DMS114 treated with DMSO at 0.1 percent for 48 hours (cell line): ENCODE results near the gene ARID2.

ENCODE experiments used
- DNase-seq: peaks from one replicate; lab custom pipeline; 2025; ENCODE audit not compliant: unreplicated experiment; lab: John Stamatoyannopoulos, UW

Gene ARID2, protein sequence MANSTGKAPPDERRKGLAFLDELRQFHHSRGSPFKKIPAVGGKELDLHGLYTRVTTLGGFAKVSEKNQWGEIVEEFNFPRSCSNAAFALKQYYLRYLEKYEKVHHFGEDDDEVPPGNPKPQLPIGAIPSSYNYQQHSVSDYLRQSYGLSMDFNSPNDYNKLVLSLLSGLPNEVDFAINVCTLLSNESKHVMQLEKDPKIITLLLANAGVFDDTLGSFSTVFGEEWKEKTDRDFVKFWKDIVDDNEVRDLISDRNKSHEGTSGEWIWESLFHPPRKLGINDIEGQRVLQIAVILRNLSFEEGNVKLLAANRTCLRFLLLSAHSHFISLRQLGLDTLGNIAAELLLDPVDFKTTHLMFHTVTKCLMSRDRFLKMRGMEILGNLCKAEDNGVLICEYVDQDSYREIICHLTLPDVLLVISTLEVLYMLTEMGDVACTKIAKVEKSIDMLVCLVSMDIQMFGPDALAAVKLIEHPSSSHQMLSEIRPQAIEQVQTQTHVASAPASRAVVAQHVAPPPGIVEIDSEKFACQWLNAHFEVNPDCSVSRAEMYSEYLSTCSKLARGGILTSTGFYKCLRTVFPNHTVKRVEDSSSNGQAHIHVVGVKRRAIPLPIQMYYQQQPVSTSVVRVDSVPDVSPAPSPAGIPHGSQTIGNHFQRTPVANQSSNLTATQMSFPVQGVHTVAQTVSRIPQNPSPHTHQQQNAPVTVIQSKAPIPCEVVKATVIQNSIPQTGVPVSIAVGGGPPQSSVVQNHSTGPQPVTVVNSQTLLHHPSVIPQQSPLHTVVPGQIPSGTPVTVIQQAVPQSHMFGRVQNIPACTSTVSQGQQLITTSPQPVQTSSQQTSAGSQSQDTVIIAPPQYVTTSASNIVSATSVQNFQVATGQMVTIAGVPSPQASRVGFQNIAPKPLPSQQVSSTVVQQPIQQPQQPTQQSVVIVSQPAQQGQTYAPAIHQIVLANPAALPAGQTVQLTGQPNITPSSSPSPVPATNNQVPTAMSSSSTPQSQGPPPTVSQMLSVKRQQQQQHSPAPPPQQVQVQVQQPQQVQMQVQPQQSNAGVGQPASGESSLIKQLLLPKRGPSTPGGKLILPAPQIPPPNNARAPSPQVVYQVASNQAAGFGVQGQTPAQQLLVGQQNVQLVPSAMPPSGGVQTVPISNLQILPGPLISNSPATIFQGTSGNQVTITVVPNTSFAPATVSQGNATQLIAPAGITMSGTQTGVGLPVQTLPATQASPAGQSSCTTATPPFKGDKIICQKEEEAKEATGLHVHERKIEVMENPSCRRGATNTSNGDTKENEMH (N-terminal part only)

DNA sequence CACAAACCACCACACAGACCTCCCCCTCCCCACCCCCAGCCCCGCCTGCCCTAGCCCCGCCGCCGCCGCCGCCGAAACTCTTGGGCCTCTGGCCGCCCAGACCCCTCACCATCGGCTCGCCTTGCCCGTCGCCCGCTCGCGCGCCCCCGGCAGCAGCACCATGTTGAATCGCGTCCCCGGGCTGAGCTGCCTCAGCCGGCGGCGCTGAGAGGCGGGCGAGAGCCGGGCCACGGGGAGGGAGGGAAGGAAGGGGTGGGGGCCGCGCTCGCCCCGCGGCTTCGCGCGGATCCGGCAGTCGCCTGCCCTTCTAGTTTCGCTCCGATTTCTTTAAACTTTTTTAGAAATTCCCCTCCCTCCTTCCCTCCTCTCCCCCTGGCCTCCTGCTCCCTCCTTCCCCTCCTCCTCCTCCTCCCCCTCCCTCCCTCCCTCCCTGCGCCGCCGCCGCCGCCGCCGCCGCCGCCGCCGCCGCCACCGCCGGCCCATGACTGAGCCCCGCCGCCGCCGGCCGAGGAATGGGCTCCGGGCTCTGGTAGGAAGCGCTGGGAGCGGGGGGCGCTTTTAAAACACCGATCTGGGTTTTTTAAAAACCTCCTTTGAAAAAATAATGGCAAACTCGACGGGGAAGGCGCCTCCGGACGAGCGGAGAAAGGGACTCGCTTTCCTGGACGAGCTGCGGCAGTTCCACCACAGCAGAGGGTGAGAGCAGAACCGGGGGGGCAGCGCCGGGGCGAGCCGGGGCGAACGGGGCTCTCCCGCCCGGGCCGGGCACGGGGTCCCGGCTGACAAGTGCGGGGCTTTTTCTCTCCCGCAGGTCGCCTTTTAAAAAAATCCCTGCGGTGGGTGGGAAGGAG is at the start of gene ARID2:
Gene ARID2, plus strand, starts transcription at position 474 of the 851 bp plus-strand sequence. Its CDS starts 131 bp downstream, at position 605.
- DNase-seq, result peak; percentile 80

- DNase-seq, result no peak
Measured at GRCh38 chr12:45680362-45680761, 49.1 kb upstream of the ARID2 start.

- DNase-seq, result no peak
Measured at GRCh38 chr12:45681465-45681864, 48.0 kb upstream of the ARID2 start.

DNA sequence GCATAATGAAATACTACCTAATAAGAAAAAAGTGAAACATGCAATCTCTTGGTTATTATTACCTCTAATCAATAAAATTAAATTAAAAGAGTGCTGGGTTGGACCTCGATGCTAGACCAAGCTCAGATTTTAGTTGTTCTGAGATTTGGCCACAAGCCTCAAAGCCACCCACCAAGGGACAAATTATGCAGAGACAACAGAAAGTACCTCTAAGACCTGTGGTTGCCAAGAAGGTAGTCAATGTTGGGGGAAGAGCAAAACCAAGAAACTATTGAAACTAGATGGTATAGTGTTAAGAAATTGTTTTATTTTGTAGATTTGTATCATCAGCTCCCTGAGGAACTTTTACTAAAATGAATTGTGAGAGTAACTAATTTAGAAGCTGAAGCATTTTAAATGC is 43.8 kb upstream of the ARID2 start:
- DNase-seq, result no peak

DNA sequence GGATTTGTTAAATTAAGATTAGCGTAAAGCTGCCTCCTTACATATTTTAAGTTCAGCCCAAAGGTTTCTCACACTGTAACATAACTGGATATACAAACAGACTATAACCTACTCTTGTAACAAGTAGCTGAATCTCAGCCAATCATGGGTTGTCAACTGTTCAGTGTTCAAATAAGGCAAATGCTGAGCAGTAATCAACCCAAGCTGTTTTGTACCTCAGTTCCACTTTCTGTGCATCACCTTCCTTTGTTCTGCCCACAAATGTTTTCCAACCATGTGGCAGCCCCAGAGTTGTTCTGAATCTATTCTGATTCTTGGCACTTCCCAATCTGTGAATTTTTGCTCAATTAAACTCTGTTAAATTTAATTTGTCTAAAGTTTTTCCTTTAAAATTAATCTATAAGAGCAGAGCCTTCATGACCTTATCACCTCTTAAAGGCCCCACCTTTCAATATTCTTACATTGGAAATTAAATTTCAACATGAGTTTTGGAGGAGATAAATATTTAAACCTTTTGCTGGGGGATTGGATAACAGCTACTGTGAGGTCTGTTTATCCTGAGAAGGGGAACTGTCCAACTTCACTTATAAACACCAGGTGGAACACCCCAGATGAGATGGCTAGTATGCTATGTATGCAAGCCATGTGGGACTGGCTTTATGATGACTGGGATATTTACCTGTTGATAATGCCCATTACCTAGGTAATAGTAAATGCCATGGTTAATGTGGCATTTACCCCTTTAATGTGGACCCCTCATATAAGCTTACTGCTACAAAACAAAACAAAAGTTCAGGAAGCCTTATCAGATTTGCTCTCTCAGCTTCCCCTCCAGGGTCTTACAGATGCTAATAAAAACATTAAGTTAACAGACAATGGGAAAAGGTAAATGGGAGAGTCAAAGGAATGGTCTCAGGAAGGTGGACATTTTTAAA is 42.2 kb upstream of the ARID2 start:
- DNase-seq, result no peak

DNA sequence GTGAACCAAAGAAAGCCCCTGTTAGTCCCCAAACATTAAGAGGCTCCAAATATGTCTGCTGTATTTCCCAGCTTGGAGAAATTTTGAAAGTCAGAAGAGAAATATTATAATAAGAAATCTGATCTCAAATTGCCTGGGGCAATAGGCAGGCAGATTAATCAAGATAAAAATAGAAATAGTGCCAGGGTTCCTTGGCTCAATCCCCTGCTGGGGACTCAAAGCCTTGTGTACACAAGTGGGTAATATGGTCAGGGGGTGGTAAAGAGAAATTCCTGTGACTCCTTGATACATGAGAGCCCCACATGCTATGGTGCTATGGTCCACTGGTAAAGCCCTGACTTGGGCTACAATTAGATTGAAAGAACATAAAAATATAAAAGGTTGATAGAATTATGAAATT is 41.3 kb upstream of the ARID2 start:
- DNase-seq, result no peak

DNA sequence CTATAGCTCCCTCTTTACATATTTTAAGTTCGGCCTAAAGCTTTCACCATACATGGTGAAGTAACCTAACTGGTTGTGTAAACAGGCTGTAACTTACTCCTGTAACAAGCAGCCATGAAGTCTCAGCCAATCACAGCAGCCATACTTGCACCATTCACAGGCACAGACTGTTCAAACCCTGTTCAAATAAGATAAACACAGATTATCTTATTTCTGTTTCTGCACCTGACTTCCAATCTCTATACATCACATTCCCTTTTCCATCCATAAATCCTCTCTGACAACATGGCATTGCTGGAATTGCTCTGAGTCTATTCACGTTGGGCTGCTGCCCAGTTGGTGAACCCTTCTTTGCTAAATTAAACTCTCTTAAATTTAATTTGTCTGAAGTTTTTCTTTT is 34.5 kb upstream of the ARID2 start:
- no peak for DNase-seq

GRCh38 chr12:45695606-45696005 is 33.9 kb upstream of the ARID2 start:
- DNase-seq, result no peak

- DNase-seq, result no peak
Measured at GRCh38 chr12:45696049-45696448, 33.5 kb upstream of the ARID2 start.

GRCh38 chr12:45697371-45697770 is 32.1 kb upstream of the ARID2 start:
- no peak for DNase-seq

DNA sequence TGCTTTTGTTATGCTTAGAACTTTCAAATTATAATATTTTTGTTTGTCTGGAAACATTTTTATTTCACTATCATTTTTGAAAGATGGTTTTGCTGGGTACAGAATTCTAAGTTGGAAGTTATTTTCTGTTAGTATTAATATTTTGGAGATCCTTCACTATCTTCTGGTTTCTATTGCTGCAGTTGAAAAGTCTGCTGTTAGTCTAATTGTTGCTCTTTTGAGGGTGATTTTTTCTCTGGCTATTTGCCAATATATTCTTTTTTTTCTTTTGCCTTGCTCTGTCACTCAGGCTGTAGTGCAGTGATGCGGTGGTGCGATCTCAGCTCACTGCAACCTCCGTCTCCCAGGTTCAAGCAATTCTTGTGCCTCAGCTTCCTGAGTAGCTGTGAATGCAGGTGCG is 28.2 kb upstream of the ARID2 start:
- peak; percentile 10 for DNase-seq

DNA sequence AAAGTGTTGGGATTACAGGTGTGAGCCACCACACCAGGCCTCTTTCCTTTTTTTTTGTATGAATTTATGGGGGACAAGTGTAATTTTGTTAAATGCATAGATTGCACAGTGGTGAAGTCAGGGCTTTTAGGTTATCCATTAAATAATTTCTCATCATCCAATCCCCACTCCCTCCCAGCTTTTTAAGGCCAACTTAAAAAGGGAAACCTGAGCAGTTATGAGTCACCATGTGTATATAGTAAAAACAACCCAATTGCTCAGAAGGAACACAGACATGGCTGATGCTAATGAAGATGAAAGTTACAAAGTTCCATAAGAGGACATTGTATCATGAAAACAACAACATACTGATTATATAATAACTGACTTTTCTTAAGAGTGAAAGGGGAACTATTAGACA is 25.6 kb upstream of the ARID2 start:
- no peak for DNase-seq

GRCh38 chr12:45704968-45705367 is 24.5 kb upstream of the ARID2 start:
- no peak for DNase-seq

DNA sequence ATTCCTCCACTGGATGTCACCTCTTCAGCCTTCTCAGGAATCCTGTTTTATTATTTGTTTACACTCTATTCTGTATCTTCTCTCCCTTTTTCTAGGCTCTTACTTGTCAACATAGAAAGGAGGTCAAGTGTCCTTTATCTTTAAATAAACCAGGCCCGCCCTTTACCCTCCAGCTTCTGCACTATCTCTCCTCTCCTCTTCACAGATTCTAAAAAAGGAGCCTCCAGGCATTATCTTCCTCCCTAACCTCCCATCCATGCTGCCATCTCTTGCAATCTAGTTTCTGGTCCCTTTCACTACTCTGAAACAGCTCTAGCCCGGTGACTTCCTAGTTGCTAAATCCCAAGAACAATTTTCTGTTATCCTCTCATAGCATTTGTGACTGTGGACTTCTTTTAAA is 24.1 kb upstream of the ARID2 start:
- no peak for DNase-seq

DNA sequence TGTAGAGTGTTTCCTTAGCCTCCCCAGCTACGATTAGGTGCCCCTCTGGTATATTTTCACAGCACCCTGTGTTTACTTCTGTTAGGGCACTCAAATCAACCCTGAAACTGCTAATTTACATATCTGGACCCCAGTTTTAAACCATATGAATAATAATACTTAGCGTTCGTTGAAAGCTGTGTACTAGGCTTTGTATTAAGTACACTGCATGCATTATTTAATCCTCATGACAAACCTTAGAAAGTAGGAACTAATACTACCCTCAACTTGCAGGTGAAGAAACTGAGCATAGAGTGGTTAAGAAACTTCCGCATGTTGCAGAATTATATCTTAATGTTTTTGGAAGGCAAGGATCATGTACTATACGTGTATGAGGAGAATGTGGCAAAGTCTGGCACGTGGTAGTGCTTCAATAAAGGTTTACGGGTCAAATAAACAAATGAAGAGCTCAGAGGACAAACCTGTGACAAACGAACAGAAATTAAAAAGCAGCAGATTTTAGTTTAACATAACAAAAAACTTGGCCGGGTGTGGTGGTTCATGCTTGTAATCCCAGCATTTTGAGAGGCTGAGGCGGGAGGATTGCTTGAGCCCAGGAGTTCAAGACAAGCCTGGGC is 22.2 kb upstream of the ARID2 start:
- no peak for DNase-seq

DNA sequence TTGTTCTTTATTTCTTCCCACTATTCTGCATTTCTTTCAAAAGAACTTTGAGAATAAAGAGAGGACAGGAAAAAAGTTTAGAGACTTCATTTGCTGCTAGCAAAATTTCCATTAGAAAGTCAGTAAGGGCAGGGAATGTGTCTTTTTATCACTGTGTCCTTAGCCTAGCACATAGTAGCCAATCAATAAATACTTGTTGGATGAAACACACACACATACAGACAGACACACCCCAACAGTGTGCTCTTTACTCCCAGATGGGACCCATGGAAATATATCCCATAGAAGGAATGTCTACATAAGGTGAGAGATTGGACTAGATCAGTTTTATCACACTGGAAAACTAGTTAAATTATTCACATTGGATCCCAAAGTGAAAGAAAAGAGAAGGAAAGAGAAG is 21.1 kb upstream of the ARID2 start:
- DNase-seq, result no peak

DNA sequence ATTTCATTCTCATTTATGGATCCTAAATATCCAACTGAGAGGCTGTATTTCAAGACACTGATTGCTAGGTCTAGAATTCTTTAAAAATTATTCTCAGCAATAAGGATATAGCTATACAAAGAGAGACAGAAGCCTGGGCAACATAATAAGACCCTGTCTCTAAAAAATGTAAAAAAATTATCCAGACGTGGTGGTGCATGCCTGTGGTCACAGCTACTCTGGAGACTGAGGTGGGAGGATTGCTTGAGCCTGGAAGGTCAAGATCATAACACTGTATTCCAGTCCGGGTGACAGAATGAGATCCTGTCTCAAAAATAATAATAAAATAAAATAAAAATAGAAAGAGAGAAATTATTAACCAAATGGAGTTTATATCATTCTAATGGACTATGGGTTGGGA is 20.6 kb upstream of the ARID2 start:
- DNase-seq, result no peak

DNA sequence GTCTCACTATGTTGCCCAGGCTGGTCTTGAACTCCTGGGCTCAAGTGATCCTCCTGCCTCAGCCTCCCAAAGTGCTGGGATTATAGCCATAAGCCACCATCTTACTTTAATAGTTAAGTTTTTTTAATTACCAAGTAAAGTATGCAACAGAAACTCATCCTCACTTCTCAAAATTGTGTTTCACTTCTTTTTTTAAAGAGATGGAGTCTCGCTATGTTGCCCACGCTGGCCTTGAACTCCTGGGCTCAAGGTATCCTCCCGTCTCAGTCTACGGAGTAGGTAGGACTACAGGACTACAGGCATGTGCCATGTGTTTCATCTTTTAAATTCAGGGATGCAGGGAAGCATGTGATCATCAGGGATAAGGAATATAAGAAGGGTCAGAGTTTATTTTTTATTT is 17.2 kb upstream of the ARID2 start:
- no peak for DNase-seq

DNA sequence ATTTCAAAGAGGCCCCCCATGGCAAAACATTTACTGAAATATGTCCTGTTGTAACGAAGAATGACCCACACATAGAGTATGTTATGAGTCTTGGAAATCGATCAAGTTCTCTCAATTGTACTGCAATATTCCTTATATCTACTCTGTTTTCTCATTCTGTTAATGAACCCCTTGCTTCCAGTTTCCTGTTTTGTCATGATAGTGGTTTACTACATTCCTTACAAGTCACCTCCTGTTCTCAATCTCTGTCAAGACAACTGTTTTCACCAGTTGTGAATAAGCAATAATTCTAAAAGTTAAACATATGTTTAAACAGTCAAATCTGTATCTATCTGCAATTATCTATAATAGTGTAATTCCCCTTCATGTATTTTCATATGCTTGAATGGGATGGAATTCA is 16.4 kb upstream of the ARID2 start:
- DNase-seq, result no peak
